Bronchial epithelial cell (primary cell): ENCODE results near the gene TREML4. TPM values are rescaled to one million over a fixed set of nuclear protein-coding genes. Genes with fewer than 3 reads are reported as not detected.
A peak's percentile ranks its signal among the peaks of the same experiment; 100 is the strongest.

Experiments used
- DNase-seq: peaks from one replicate; pipeline ENCODE4 v3.0.0-alpha.2; 2010; ENCODE audit warnings: low read depth
- FAIRE-seq: peaks from 2 replicates; lab custom pipeline; 2011; peaks lifted over from hg19 to GRCh38; lab: Jason Lieb, UNC
- H3K27me3 ChIP-seq: 2 replicates; pipeline ENCODE4 v1.5.1; 2011; ENCODE audit warnings: low read length; ENCODE audit not compliant: control insufficient read depth, insufficient read depth
- H3K36me3 ChIP-seq: 2 replicates; pipeline ENCODE4 v1.5.1; 2011; ENCODE audit warnings: low read length; ENCODE audit not compliant: control insufficient read depth, insufficient read depth
- H3K4me3 ChIP-seq: 2 replicates; pipeline ENCODE4 v1.5.1; 2011; ENCODE audit warnings: mild to moderate bottlenecking, low read depth, low read length, control low read depth
- CTCF ChIP-seq: IDR thresholded peaks from 2 replicates; pipeline ENCODE4 v1.5.1; 2011; ENCODE audit warnings: mild to moderate bottlenecking, moderate library complexity, low read length, control low read depth, inconsistent platforms; ENCODE audit not compliant: insufficient read depth, severe bottlenecking
- total RNA-seq: library from RNA; depleted of rRNA; stranded (reverse); fragments of >200 nt; gene quantifications from 2 replicates; pipeline ENCODE4 v1.2.1, GENCODE V29; 2014

The TREML4 gene
- total RNA-seq, 1 donor from 2014 or later = not detected

GRCh38 chr6:41271901-41272395 is 43.8 kb downstream of the TREML4 start:
- Histone ChIP-seq H3K4me3 (no peak overlapping the region), H3K36me3 (no peaks in the 10 kb centered on the region), H3K27me3 (peaks cover 1% of the 10 kb centered on the region)
- DNase-seq = no peak
- TF ChIP-seq CTCF = no peak
- no peak for FAIRE-seq

GRCh38 chr6:41272591-41273240 is 44.6 kb downstream of the TREML4 start:
- no peak for DNase-seq
- peak; percentile 55 for FAIRE-seq
- H3K27me3 ChIP-seq = peaks cover 1% of the 10 kb centered on the region
- H3K4me3 ChIP-seq = no peak overlapping the region
- H3K36me3 ChIP-seq = no peaks in the 10 kb centered on the region
- no peak for TF ChIP-seq CTCF

DNA sequence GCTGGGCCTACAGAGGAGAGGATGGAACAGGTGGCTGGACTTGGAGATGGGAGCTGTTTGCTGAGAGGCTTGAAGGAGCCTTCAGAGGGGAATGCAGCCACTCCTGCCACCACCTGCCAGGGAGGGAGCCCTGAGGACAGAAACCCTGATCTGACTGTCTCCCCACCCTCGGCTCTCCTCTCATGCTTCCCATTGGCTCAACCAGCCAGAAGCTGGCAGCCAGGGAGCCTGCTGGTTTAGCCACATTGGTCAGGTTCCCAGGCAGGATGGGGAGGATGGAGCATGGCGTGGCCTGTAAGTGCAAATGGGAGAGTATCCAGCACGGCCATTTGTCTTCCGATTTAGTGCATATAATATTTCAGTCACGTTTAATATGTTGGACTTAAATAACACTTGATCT is 45.6 kb downstream of the TREML4 start:
- no peak for FAIRE-seq
- peaks cover 1% of the 10 kb centered on the region for H3K27me3 ChIP-seq
- H3K36me3 ChIP-seq = no peaks in the 10 kb centered on the region
- no peak for DNase-seq
- TF ChIP-seq CTCF = no peak
- no peak overlapping the region for H3K4me3 ChIP-seq

- DNase-seq = no peak
- H3K36me3 ChIP-seq = no peaks in the 10 kb centered on the region
- no peak for TF ChIP-seq CTCF
- FAIRE-seq = no peak
- peaks cover 1% of the 10 kb centered on the region for H3K27me3 ChIP-seq
- no peak overlapping the region for H3K4me3 ChIP-seq
Measured at GRCh38 chr6:41274256-41274655, 46.1 kb downstream of the TREML4 start.

- FAIRE-seq (no peak), DNase-seq (no peak)
- no peaks in the 10 kb centered on the region for H3K36me3 ChIP-seq
- peaks cover 1% of the 10 kb centered on the region for H3K27me3 ChIP-seq
- H3K4me3 ChIP-seq = no peak overlapping the region
- TF ChIP-seq CTCF = no peak
Measured at GRCh38 chr6:41275489-41275888, 47.3 kb downstream of the TREML4 start.

DNA sequence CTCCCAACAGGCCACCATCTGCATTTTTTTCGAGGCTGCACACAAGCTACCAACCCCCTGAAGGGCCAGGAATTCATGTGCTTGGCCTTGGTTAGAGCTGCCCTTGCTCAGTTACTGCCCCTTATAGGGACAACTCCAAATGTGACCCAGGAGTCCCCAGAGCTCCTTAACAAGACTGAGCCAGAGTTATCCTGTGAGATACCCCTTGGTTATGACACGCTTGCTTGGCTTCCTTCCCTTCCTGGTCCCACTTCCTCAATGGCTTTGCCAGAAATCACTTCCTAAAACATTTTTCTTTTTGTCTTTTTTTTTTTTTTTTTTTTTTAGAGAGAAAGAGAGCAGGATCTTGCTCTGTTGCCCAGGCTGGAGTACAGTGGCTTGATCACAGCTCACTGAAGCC is 49.5 kb downstream of the TREML4 start:
- FAIRE-seq = no peak
- peaks cover 1% of the 10 kb centered on the region for H3K27me3 ChIP-seq
- H3K4me3 ChIP-seq = no peak overlapping the region
- no peaks in the 10 kb centered on the region for H3K36me3 ChIP-seq
- no peak for TF ChIP-seq CTCF
- DNase-seq = no peak
